Measurements from ENCODE around the gene EEF1AKMT3. TPM values are rescaled to one million over a fixed set of nuclear protein-coding genes. Genes with fewer than 3 reads are reported as not detected.

The EEF1AKMT3 gene
- total and polyA plus RNA-seq, 2 of the 4 experiments (the other 2 are of a cell fraction): 3.2 to 8.1 TPM

DNA sequence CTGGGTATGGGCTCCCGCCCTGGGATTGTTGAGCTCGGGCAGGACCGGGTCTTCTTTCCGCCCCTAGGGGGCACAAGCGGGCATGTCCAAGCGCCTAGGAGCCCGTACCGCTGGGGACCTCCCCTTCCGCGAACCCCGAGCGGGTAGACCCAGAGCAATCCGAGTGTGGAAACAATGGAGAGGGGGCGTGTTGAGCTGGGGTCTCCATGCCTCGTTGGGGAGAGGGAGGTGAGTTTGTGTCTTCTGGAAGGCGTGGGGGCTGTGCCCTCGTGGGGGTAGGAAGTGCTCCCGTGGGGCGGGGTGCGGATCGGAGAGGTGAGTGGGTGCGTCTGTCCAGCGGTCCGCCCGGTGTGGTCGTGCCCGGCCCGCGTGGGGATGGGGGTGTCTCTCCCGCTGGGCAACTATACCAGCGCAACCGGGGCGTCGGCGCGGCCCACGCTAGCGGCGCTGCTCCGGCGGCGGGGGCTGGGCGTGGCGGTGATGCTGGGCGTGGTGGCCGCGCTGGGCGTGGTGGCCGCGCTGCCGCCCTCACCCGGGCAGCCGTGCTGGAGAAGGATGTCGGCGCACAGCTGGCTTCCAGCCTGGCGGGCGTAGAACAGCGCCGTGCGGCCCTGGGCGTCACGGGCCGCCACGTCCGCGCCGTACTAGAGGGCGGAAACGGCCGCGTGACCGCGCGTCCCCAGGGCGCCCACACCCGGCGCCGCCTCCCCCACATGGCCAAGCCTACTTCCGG is 46.1 kb upstream of the EEF1AKMT3 start:
- peaks cover 6% of the 10 kb centered on the region; the same call in 1 of the 2 replicates for H3K9me1 ChIP-seq (ENCODE audit: insufficient read depth, low read length)
- H3K27ac ChIP-seq (ENCODE audit: insufficient read depth, low read length): peak overlapping the region; percentile 80
- peak overlapping the region; percentile 90; the same call in 1 of the 2 replicates for H2AK5ac ChIP-seq (ENCODE audit: low read depth, low read length)
- peaks cover 9% of the 10 kb centered on the region; the same call in 1 of the 2 replicates for H4K20me1 ChIP-seq (ENCODE audit: insufficient read depth, low read length)
- peak; percentile 93 for ATAC-seq (ENCODE audit: low read depth)
- H3K36me3 ChIP-seq (ENCODE audit: control insufficient read depth, insufficient read depth, low read length): peaks cover 6% of the 10 kb centered on the region; the same call in 1 of the 2 replicates
- H3K27me3 ChIP-seq (ENCODE audit: control insufficient read depth, insufficient read depth, low read length): peaks cover 5% of the 10 kb centered on the region; the same call in 1 of the 2 replicates
- CTCF ChIA-PET: interaction anchor here (1.1 to 1.2 kb wide), 3 partner anchors 10 to 33 kb away, joined by 3 to 4 read pairs (median 3); partner anchors contain the start of gene OS9
- H2AK9ac ChIP-seq (replicated peaks; ENCODE audit: low read depth, low read length, poor library complexity): peak overlapping the region; percentile 99
- peak overlapping the region; percentile 79 for H3K4me2 ChIP-seq (ENCODE audit: low read depth, low read length)
- peak overlapping the region; percentile 65 for H3K18ac ChIP-seq (ENCODE audit: low read depth, low read length)
- peak overlapping the region; percentile 93 for H3K56ac ChIP-seq (ENCODE audit: extremely low read depth, insufficient read depth, low read length)
- WGBS, 2 experiments (ENCODE audit: extremely low coverage in 2 of 2, insufficient read length in 1 of 2): 3% methylated on average over 45 of the region's 79 CpGs; no CpG with 5 or more reads in 1 of the 2 experiments
- no TSS peak for BruUV-seq (replicated peaks)
- dilution Hi-C loops (cut with HindIII; ENCODE audit: low sequenced_read_pairs, unreplicated experiment): no loop called here
- peak; percentile 76 for DNase-seq
- H3K4ac ChIP-seq (ENCODE audit: low read depth, low read length): peak overlapping the region; percentile 97
- intact Hi-C loops (cut with micrococcal nuclease): no loop called here
- no peak overlapping the region for H2BK20ac ChIP-seq (ENCODE audit: low read depth, low read length)
- peak overlapping the region; percentile 95 to 96 for H4K8ac ChIP-seq (ENCODE audit: low read depth in 2 of 2, low read length in 2 of 2)
- peak overlapping the region; percentile 89; the same call in 2 of the 3 replicates for H2BK15ac ChIP-seq (ENCODE audit: low read depth, low read length)
- H4K91ac ChIP-seq (ENCODE audit: insufficient read depth, low read depth, low read length): peak overlapping the region; percentile 98
- peak overlapping the region; percentile 74 for H2BK5ac ChIP-seq (ENCODE audit: low read depth, low read length, poor library complexity, severe bottlenecking)
- H3K79me1 ChIP-seq (ENCODE audit: low read depth in 1 of 2, low read length in 2 of 2): peaks cover 0 to 17% of the 10 kb centered on the region in 2 experiments; a peak in 1 of 4 replicates
- peak overlapping the region; percentile 100 for H3K14ac ChIP-seq (replicated peaks; ENCODE audit: low read depth, low read length)
- H2BK120ac ChIP-seq (ENCODE audit: low read depth, low read length): peak overlapping the region; percentile 68; the same call in 1 of the 2 replicates
- H2AFZ ChIP-seq (replicated peaks; ENCODE audit: low read length, poor library complexity): peak overlapping the region; percentile 100
- in situ Hi-C loops (cut with MboI; ENCODE audit: low sequenced_read_pairs): no loop called here
- POLR2A ChIA-PET (ENCODE audit: unreplicated experiment): interaction anchor here (0.6 to 1.2 kb wide), 2 partner anchors 9 to 18 kb away, joined by 3 to 5 read pairs; partner anchors contain the start of gene TSPAN31
- peak overlapping the region; percentile 70 for H3K4me3 ChIP-seq (ENCODE audit: insufficient read depth, low read depth, low read length)
- H3K9ac ChIP-seq (ENCODE audit: low read depth, low read length): peak overlapping the region; percentile 92
- 0 out of 2 replicates have a peak, but pooled peaks cover 4% of the 10 kb centered on the region for H3K4me1 ChIP-seq (ENCODE audit: control insufficient read depth, insufficient read depth, low read length)
- peak overlapping the region; percentile 92 for H3K23ac ChIP-seq (ENCODE audit: low read depth, low read length)
- H4K5ac ChIP-seq (ENCODE audit: low read depth, low read length): peak overlapping the region; percentile 90
- H3K9me3 ChIP-seq (ENCODE audit: control insufficient read depth, insufficient read depth, low read length): no peaks in the 10 kb centered on the region
- TF ChIP-seq NFE2L2 (IDR thresholded peaks at IDR 0.05; ENCODE audit: low read depth, low read length) (no peak), MAZ (IDR thresholded peaks at IDR 0.05; ENCODE audit: borderline replicate concordance, low read depth, low read length) (peak; percentile 16; the same call in 1 of the 2 replicates), RAD21 (IDR thresholded peaks at IDR 0.05; ENCODE audit: low read length) (peak; percentile 57), CHD1 (IDR thresholded peaks at IDR 0.05; ENCODE audit: low read depth, low read length) (no peak), RCOR1 (IDR thresholded peaks at IDR 0.05; ENCODE audit: insufficient replicate concordance, low read length) (peak; percentile 18), MXI1 (IDR thresholded peaks at IDR 0.05; ENCODE audit: borderline replicate concordance, low read depth, low read length) (peak; percentile 59), SMC3 (IDR thresholded peaks at IDR 0.05; ENCODE audit: low read depth, low read length) (peak; percentile 52), POLR2A (IDR thresholded peaks at IDR 0.05; ENCODE audit: low read depth, low read length) (no peak; the same call in none of the 2 replicates), USF2 (IDR thresholded peaks at IDR 0.05; ENCODE audit: low read depth, low read length) (peak; percentile 73), CTCF (conservative IDR thresholded peaks at IDR 0.05; ENCODE audit: low read depth, low read length) (peak; percentile 85), BHLHE40 (IDR thresholded peaks at IDR 0.05; ENCODE audit: low read depth, low read length) (peak; percentile 67), RFX5 (IDR thresholded peaks at IDR 0.05; ENCODE audit: low read depth, low read length) (no peak)
- TF ChIP-seq, protein P1, sequence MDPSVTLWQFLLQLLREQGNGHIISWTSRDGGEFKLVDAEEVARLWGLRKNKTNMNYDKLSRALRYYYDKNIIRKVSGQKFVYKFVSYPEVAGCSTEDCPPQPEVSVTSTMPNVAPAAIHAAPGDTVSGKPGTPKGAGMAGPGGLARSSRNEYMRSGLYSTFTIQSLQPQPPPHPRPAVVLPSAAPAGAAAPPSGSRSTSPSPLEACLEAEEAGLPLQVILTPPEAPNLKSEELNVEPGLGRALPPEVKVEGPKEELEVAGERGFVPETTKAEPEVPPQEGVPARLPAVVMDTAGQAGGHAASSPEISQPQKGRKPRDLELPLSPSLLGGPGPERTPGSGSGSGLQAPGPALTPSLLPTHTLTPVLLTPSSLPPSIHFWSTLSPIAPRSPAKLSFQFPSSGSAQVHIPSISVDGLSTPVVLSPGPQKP (IDR thresholded peaks at IDR 0.05; ENCODE audit: borderline replicate concordance, low read depth, low read length): no peak
